ENCODE measurements around the gene CELF2.

Gene CELF2

DNA sequence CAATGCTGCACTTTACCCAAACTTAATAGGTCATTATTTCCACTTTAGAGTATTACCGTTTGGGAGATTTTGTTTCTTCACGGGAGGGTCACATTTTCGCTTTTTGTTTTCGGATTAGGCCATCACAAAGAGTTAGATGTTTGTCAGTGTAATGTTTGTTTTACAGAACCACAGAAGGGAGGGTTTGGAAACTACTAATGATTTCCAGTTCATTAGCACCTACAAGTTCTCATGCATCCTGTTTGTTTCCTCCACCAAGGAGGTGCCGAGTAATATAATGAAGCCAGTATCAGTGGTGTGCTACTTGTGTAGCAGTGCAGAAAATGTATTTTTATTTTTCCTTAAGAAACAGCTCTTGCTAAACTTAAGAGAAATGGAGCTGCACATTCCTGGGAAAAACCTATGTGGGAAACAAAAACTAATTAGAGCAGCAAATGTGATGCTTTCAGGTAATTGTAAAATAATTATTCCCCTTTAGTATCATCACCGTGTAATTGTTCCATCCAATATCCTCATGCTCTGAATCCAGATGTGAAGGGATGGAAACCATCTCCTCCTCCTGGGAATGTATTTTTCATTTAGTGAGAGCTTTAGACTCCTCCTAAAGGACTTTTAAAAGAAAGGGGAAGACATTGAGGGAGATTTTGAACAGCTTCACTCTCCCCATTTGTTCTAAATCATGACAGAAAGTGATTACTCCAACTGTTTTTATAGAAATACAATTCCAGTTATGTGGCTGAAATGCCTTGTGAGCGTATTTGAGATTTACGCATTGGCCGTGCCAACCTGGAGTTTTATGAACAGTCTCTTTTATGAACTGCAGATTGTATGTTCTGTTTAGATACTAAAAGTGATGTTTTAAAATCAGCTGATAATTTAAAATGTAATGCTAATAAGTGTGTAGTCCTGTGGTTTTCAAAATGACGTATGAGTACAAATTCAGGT lies 5.6 kb downstream of the CELF2 start:
- no peak for DNase-seq (ENCODE audit: low spot score)

DNA sequence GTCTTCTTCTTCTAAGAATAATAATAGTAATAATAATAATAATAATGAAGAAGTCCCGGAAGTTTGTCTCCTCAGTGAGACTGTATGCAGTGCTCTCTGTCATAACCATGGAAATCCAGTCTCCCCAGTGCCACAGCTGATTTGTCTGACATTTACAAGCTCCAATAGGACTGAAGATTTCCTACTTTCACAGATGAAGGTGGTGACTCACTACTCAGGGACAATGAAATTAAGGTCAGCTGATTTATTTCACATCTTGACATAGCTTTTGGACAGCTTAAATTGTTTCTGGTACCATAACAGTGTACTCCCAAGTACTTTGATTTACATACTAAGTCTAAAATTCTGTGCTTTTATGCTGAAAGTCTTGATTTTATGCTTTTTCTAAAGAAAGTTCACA lies 6.9 kb downstream of the CELF2 start:
- DNase-seq (ENCODE audit: low spot score), result no peak

- DNase-seq (ENCODE audit: low spot score), result no peak
Measured at GRCh38 chr10:11025978-11026377, 8.3 kb downstream of the CELF2 start.

GRCh38 chr10:11026773-11027172 lies 9.1 kb downstream of the CELF2 start:
- no peak for DNase-seq (ENCODE audit: low spot score)

GRCh38 chr10:11034762-11035161 lies 17.1 kb downstream of the CELF2 start:
- no peak for DNase-seq (ENCODE audit: low spot score)

DNA sequence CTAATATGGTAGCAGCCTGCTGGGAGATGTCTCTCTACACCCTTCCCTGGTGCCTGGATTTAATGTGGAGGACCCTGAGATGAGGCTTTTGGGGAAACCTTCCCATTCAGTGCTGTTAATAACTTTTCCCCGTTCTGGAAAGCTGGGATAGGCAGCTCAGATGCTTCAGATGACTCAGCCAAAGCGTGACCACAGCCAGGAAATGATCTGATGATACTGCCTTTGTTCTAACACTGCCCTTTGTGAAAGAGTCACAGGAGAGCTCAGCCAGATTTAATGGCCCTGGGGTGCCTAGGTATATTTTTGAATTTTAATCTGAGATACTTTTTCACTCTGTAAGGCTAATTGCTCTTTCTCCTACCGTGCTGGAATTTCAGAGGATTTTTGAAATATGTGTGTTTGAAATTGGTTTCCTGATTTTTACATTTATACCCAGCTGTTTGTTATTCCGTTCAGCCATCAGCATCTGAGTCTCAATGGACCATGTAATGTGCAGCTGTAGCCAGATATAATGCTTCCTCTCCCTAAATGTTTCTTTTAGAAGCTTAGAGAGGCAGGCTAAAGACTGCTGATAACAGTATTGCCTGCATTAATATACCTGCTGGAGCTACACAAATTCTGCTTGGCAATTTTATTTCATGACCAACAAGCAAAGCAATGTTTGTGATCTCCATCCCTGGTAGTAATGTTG lies 17.8 kb downstream of the CELF2 start:
- no peak for DNase-seq (ENCODE audit: low spot score)

GRCh38 chr10:11036424-11037011 lies 18.8 kb downstream of the CELF2 start:
- no peak for DNase-seq (ENCODE audit: low spot score)

DNA sequence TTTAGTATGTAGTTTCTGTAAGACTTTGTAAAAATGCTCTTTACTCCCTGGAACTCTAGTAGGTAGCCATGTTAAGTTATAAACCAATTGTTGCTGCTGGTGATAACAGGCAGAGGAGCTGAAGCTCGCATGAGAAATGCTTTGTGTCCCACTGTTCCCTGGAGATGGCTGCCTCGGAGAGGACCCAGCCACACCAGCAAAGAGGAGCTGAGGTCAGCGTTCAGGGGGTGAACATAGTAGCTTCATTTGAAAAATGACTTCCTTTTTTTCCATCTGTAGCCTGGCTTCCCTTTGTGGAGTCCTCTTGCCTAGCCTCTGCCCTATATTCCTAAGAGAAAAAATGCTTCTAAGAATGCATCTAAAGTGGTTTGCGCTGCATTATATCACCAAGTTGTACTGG lies 20.3 kb downstream of the CELF2 start:
- no peak for DNase-seq (ENCODE audit: low spot score)

DNA sequence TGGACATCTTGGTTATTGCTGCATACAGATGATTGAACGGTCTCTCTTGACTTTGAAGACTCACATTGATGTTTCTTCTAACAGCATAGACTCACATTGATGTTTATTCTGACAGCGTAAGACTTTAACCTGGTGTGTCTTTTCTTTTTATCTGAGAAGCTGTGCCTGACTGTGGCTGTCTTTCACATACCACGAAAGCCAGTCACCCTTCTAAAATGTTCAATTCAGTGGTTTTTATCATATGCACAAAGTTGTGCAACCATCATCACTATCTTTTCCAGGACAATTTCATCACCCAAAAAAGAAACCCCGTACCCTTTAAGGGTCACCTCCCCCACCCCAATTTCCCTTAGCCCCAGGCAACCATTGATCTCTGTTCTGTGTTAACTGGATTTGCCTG lies 24.7 kb downstream of the CELF2 start:
- DNase-seq (ENCODE audit: low spot score), result no peak

DNA sequence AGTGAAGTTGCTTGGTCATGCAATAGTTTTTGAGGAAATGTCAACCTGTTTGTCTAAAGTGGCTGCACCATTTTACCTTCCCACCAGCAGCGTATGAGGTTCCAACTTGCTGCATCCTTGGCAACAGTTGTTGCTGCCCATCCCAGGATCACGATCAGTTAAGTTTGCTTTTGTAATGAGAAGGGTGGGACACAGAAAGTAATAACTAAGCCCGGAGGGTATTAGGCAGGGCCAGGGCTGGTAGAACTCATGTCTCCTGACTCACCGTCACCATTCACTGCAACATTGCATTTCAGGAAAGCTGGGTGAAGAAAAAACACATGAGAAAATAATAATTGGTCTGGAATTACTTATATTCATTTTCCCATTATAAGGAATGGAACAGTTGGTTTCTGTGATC lies 25.4 kb downstream of the CELF2 start:
- DNase-seq (ENCODE audit: low spot score), result no peak

- DNase-seq (ENCODE audit: low spot score), result no peak
Measured at GRCh38 chr10:11043446-11044127, 25.9 kb downstream of the CELF2 start.

DNA sequence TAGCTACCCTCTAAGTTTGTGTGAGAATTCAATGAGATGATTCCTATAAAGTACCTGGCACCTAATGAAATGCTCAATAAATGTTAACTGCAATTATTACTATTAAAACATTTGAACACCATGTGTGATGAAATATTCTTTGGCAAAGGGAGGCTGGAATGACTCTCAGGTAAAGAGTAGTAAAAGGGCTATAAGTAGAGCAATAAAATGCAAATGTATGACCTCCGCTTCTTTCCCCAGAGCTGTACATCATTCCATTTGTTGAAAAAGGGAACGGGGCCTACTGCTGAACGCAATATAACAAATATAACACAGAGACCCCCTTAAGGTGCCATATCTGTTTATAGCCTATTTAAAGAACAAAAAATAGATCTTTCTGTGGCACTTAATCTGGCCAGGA lies 27.8 kb downstream of the CELF2 start:
- no peak for DNase-seq (ENCODE audit: low spot score)

GRCh38 chr10:11045995-11046775 lies 28.5 kb downstream of the CELF2 start:
- no peak for DNase-seq (ENCODE audit: low spot score)

GRCh38 chr10:11046776-11047160 lies 29.1 kb downstream of the CELF2 start:
- DNase-seq (ENCODE audit: low spot score), result no peak

GRCh38 chr10:11048707-11049278 lies 31.1 kb downstream of the CELF2 start:
- DNase-seq (ENCODE audit: low spot score), result no peak

DNA sequence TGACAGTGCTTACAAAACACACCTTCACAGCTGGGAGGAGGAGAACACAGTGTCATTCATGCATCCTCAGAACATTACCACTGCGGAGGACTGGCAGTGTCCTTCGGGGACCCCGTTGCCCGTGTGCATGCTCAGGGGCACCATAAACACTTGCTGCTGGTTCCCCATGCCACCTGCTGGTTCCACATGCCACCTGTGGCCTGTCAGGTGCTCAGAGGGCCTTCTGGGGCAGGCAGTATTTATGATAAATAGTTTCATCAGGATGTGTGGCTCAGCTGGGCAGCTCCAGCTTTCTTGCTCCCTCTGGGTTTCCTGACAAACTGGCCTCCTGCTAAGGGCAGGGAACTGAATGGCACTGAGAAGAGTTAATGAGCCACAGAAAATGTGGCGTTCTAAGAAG lies 32.1 kb downstream of the CELF2 start:
- DNase-seq (ENCODE audit: low spot score), result no peak

- no peak for DNase-seq (ENCODE audit: low spot score)
Measured at GRCh38 chr10:11050301-11051287, 32.9 kb downstream of the CELF2 start.

GRCh38 chr10:11057018-11057417 lies 39.3 kb downstream of the CELF2 start:
- no peak for DNase-seq (ENCODE audit: low spot score)

DNA sequence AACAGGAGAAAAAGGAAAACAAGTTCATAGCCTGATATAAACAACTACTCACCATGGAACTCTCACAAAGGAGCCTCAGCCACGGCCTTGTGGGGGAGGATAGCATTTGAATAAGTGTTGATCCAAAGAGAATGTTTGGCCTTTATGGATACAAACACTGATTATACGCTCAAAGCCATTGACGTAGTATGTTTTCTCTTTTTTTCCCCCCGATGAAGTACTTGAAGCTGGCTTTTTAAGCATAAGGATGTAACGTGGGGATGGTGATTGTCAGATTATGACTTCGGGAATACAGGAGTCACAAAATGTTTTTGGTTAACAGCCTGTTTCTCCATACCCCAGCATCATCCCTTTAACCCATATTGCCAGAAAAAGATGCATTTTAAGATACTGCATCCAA lies 39.8 kb downstream of the CELF2 start:
- DNase-seq (ENCODE audit: low spot score), result no peak

DNA sequence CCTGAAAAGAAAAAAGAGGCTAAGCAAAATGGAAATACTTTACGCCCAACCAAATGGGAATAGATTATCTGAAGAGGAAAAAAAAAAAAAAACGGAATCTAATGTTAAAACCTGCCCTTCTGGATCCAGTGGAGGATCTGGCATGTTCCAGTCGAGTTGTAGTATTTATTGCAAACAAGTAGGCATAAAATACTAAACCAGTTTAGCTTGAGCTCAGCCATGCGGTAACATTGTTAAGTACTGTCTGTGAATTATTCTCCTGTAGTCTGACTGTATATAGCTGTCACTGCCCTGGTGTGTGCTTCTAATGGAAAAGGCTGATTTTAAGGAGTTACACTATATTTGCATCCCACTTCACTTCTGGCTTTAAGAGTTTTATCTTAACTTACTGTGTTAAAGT lies 40.3 kb downstream of the CELF2 start:
- no peak for DNase-seq (ENCODE audit: low spot score)

Data from germinal center (tissue), 1 donor.